Glutamatergic neuron (in vitro differentiated cells): Measurements from ENCODE around the gene CLRN3. TPM values are rescaled to one million over a fixed set of nuclear protein-coding genes. Genes with fewer than 3 reads are reported as not detected.

Experiments
- DNase-seq: peaks from one replicate; pipeline ENCODE4 v3.0.0; 2022
- H3K27ac Mint-ChIP-seq: one replicate; pipeline ENCODE4 v1.8.0; 2020; ENCODE audit warnings: mild to moderate bottlenecking, mixed read lengths, inconsistent platforms; ENCODE audit not compliant: unreplicated experiment
- H3K27me3 Mint-ChIP-seq: one replicate; pipeline ENCODE4 v1.8.0; 2020; ENCODE audit warnings: mild to moderate bottlenecking, moderate library complexity, mixed read lengths, inconsistent platforms; ENCODE audit not compliant: unreplicated experiment
- H3K36me3 Mint-ChIP-seq: one replicate; pipeline ENCODE4 v1.8.0; 2020; ENCODE audit warnings: mild to moderate bottlenecking, mixed read lengths, inconsistent platforms; ENCODE audit not compliant: unreplicated experiment
- H3K4me1 Mint-ChIP-seq: one replicate; pipeline ENCODE4 v1.8.0; 2020; ENCODE audit warnings: mild to moderate bottlenecking, low read depth, mixed read lengths, inconsistent platforms; ENCODE audit not compliant: unreplicated experiment
- H3K4me3 Mint-ChIP-seq: one replicate; pipeline ENCODE4 v1.8.0; 2020; ENCODE audit warnings: mild to moderate bottlenecking, mixed read lengths, inconsistent platforms; ENCODE audit not compliant: unreplicated experiment
- H3K9me3 Mint-ChIP-seq: one replicate; pipeline ENCODE4 v1.8.0; 2020; ENCODE audit warnings: mild to moderate bottlenecking, moderate library complexity, mixed read lengths, inconsistent platforms; ENCODE audit not compliant: unreplicated experiment
- total RNA-seq: library from RNA; stranded (reverse); fragmentation: NEBNext Ultra II Directional; extraction: Animal tissue kit (Norgen Biotek cat#: 25700); gene quantifications from one replicate; pipeline ENCODE4 v1.2.1, GENCODE V29; 2021; ENCODE audit not compliant: unreplicated experiment
- TF ChIP-seq, protein P1 (sequence below): fragments of 200-600 bp; sonication (generic); IDR thresholded peaks from one replicate; pipeline ENCODE4 v1.5.0; 2021; ENCODE audit not compliant: partially characterized antibody, unreplicated experiment

CLRN3 gene
- total RNA-seq, 1 donor from 2014 or later: not detected

DNA sequence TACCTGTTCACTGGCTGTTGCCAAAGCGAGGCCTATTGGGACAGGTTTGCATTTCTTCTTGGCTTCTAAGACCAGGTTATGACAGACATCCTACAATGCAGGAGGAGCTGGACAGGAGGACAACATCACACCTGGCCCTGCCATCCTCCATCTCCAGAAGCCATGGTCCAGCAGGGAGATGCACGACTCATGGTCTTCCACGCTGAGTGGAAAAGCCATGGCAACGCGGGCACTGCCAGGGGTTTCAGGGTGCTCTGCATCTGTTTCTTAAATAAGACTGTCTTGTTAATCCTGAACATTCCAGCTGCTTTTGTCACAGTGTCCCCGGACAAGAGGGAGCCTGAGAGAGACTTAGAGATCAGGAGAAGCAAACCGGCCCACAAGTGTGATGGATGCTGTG lies 40.3 kb downstream of the CLRN3 start:
- no peak overlapping the region for H3K27ac Mint-ChIP-seq
- no peaks in the 10 kb centered on the region for H3K27me3 Mint-ChIP-seq
- H3K4me1 Mint-ChIP-seq: no peaks in the 10 kb centered on the region
- H3K9me3 Mint-ChIP-seq: peaks cover 7% of the 10 kb centered on the region
- no peaks in the 10 kb centered on the region for H3K36me3 Mint-ChIP-seq
- no peak overlapping the region for H3K4me3 Mint-ChIP-seq
- DNase-seq: no peak
- TF ChIP-seq, protein P1, sequence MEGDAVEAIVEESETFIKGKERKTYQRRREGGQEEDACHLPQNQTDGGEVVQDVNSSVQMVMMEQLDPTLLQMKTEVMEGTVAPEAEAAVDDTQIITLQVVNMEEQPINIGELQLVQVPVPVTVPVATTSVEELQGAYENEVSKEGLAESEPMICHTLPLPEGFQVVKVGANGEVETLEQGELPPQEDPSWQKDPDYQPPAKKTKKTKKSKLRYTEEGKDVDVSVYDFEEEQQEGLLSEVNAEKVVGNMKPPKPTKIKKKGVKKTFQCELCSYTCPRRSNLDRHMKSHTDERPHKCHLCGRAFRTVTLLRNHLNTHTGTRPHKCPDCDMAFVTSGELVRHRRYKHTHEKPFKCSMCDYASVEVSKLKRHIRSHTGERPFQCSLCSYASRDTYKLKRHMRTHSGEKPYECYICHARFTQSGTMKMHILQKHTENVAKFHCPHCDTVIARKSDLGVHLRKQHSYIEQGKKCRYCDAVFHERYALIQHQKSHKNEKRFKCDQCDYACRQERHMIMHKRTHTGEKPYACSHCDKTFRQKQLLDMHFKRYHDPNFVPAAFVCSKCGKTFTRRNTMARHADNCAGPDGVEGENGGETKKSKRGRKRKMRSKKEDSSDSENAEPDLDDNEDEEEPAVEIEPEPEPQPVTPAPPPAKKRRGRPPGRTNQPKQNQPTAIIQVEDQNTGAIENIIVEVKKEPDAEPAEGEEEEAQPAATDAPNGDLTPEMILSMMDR: no peak

DNA sequence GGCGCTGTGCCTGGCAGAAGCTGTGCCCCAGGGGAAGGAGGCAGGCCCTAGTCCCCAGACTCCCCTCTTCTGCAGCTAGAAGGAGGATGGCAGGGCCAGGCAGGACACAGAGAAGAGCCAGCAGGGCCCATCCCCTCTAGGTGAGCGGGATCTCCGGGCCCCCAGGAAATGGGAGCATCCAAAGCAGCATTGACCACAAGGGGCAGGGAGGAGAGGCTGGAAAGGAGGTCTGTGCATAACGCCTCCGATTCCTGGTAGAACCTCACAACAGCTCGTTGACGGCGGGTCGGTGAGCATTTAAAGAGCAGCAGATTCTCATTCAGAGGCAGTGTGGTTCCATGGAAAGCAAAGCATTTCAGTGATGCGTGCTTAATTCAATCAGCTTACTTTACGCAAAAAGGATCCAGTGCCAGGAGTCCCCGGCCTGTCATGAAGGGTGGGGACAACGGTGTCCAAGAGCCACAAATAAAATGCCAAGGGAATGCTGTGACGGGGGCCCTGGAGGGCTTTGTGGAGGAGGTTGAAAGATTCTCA lies 41.0 kb downstream of the CLRN3 start:
- no peaks in the 10 kb centered on the region for H3K36me3 Mint-ChIP-seq
- DNase-seq: no peak
- TF ChIP-seq, protein P1: no peak
- no peak overlapping the region for H3K4me3 Mint-ChIP-seq
- H3K4me1 Mint-ChIP-seq: no peaks in the 10 kb centered on the region
- H3K9me3 Mint-ChIP-seq: peaks cover 7% of the 10 kb centered on the region
- no peak overlapping the region for H3K27ac Mint-ChIP-seq
- no peaks in the 10 kb centered on the region for H3K27me3 Mint-ChIP-seq

GRCh38 chr10:127850944-127851343 lies 41.8 kb downstream of the CLRN3 start:
- no peak for DNase-seq
- H3K27me3 Mint-ChIP-seq: peaks cover 5% of the 10 kb centered on the region
- H3K27ac Mint-ChIP-seq: no peak overlapping the region
- H3K36me3 Mint-ChIP-seq: no peaks in the 10 kb centered on the region
- no peak overlapping the region for H3K4me3 Mint-ChIP-seq
- peaks cover 6% of the 10 kb centered on the region for H3K9me3 Mint-ChIP-seq
- H3K4me1 Mint-ChIP-seq: no peaks in the 10 kb centered on the region
- TF ChIP-seq, protein P1: no peak

- Mint-ChIP-seq H3K9me3 (peaks cover 6% of the 10 kb centered on the region), H3K27ac (no peak overlapping the region), H3K4me1 (no peaks in the 10 kb centered on the region), H3K27me3 (peaks cover 6% of the 10 kb centered on the region), H3K4me3 (no peak overlapping the region), H3K36me3 (no peaks in the 10 kb centered on the region)
- TF ChIP-seq, protein P1: no peak
- DNase-seq: no peak
These were observed 42.8 kb downstream of the CLRN3 start for GRCh38 chr10:127849921-127850320.

DNA sequence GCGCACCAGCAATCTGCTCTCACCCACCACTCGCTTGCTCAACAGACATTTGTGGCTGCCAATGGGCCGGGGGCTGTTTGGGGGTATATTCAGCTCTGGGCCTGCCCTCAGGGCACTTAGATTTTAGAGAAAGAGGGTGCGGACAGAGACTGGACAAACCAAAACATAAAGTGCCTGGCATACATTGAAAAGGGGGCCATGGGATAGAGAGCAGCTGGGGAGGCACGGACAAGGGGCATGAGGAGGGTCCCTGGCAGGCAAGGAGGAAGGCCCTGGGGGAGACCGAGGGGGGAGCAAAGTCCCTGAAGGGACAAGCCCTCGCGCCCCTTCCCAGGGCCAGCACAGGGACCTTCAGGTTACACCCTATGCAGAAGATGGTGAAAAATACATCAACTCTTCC lies 43.5 kb downstream of the CLRN3 start:
- H3K4me3 Mint-ChIP-seq: no peak overlapping the region

More for the DNA sequence above, 43.5 kb downstream of the CLRN3 start:
- Mint-ChIP-seq H3K36me3 (no peaks in the 10 kb centered on the region), H3K27me3 (peaks cover 6% of the 10 kb centered on the region), H3K4me1 (no peaks in the 10 kb centered on the region), H3K9me3 (peaks cover 6% of the 10 kb centered on the region), H3K27ac (no peak overlapping the region)
- DNase-seq: no peak
- TF ChIP-seq, protein P1: no peak
